ENCODE results near the gene GALP.

Gene GALP

DNA sequence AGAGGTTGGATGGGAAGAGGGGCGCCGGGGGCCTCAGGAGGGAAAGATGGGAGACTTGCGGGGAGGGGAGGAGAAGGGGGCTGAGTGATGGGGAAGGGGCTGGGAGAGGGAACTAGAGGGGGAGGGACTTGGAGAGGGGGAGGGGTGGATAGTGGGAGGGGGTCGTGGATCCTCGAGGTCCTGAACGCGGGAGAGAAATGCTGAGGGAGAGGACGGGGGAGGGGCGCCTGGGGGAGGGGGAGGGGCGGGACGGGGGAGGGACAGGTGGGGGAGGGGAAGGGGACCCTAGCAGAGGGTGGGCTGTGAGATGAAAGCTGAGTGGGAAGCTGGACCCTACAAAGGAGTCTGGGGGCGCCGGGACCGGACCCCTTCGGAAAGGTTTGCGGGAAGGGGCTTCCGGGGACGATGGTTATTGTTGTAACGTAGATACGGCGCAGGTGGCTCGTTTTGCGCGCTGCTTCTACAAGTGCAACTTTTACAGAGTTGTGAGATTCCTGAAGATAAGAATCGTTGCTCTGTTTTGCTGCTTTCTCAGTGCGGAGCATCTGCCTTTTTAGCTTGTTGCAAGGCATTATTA, 34.3 kb upstream of the GALP start:
- Histone ChIP-seq H3K18ac (ENCODE audit: low read length) (peak overlapping the region; percentile 73), H3K27ac (replicated peaks; ENCODE audit: low read length) (peak overlapping the region; percentile 26), H3K36me3 (replicated peaks in 1 of 2; ENCODE audit: control insufficient read depth in 2 of 2, insufficient read depth in 2 of 2, low read length in 2 of 2) (peaks cover 4 to 17% of the 10 kb centered on the region in 2 donors), H3K23ac (ENCODE audit: low read depth, low read length, poor library complexity) (no peak overlapping the region), H2AK5ac (ENCODE audit: low read depth, low read length) (no peak overlapping the region), H3K4me3 (ENCODE audit: low read length in 2 of 2) (peak overlapping the region; percentile 50 to 85), H2BK5ac (ENCODE audit: low read length) (no peak overlapping the region), H4K91ac (ENCODE audit: low read depth, low read length, poor library complexity) (no peak overlapping the region), H2BK120ac (ENCODE audit: low read depth, low read length) (no peak overlapping the region), H2BK12ac (ENCODE audit: low read length) (no peak overlapping the region), H3K27me3 (ENCODE audit: control insufficient read depth in 3 of 3, insufficient read depth in 3 of 3, low read depth in 1 of 3, low read length in 3 of 3) (no peaks in the 10 kb centered on the region), H3K79me1 (ENCODE audit: low read depth, low read length) (peaks cover 2% of the 10 kb centered on the region), H3K4me1 (ENCODE audit: control insufficient read depth in 2 of 2, insufficient read depth in 1 of 2, low read depth in 1 of 2, low read length in 2 of 2) (peaks cover 10 to 18% of the 10 kb centered on the region in 2 donors), H2AFZ (ENCODE audit: low read length) (peak overlapping the region; percentile 66), H3K9me3 (replicated peaks in 1 of 2; ENCODE audit: control insufficient read depth in 2 of 2, insufficient read depth in 1 of 2, low read depth in 1 of 2, low read length in 2 of 2) (no peaks in the 10 kb centered on the region), H4K8ac (ENCODE audit: low read depth, low read length) (no peak overlapping the region), H2BK15ac (ENCODE audit: low read length) (no peak overlapping the region), H3K4ac (ENCODE audit: low read length) (no peak overlapping the region), H3K9ac (ENCODE audit: low read depth, low read length, poor library complexity) (peak overlapping the region; percentile 26), H3K4me2 (ENCODE audit: insufficient read depth, low read length, poor library complexity, severe bottlenecking) (peak overlapping the region; percentile 63), H3K14ac (ENCODE audit: low read length) (no peak overlapping the region)
- no peak for DNase-seq (ENCODE audit: low spot score)
- WGBS, 2 donors (ENCODE audit: extremely low coverage in 2 of 2, insufficient read length in 2 of 2, insufficient replicate concordance in 1 of 2), result no CpG with 5 or more reads among the region's 26 CpGs

DNA sequence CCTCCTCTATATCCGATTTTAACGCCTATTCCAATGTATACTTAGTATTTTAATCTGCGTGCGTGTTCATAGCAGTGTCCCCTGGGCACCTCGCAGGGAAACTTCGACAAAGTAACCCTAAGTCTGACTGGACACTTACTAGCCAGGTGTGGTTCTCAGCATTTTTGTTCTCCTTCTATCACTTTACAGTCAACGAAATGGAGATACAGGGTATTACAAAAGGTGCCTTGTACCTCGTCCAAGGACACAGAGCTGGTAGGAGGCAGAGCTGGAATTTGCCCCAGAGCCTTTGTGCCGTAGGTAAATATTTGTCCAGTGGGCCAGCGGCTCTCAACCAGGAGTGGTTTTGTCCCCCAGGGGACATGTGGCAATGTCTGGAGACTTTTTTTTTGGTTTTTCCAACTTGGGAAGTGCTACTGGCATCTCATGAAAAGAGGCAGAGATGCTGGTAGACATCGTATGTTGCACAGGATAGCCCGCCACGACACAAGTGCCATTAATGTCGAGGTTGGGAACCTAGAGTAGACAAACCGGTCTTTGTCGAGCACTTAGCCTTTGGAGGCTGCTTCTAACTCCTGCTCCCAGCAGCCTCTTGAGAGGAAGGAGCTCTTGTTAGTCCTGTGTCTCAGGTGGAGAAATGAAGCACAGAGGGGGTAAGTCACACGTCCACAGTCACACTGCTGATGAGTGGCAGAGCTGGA, 33.6 kb upstream of the GALP start:
- H3K79me1 ChIP-seq (ENCODE audit: low read depth, low read length), result peaks cover 5% of the 10 kb centered on the region
- H2BK15ac ChIP-seq (ENCODE audit: low read length), result no peak overlapping the region

DNA sequence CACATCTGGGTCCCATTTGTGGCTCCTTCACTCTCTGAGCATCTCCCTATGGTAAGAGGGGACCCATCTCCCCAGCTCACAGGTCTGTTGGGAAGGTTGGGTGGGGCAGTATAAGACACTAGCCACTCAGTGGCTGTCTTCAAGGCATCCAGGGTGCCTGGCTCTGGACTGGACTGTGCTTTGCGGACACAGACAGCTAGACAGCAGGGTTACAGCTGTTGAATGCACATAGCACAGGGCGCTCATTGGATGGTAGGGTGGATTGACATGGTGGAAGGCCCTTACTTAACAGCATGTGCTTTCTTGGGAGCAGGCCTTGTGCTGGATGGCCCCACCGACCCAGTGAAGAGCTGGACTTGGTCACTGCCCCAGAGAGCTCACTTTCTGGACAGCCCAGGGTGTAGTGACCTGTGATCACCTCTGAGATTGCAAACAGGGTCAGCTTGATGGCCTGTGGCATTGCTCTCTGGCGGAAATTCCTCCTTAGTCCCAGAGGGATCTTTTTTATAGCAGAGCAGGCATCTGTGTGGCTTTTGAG, 32.8 kb upstream of the GALP start:
- no peak overlapping the region for H2BK5ac ChIP-seq (ENCODE audit: low read length)
- no peak overlapping the region for H3K27ac ChIP-seq (replicated peaks; ENCODE audit: low read length)
- WGBS, 2 donors (ENCODE audit: extremely low coverage in 2 of 2, insufficient read length in 2 of 2, insufficient replicate concordance in 1 of 2), result no CpG with 5 or more reads among the region's 4 CpGs
- peaks cover 9% of the 10 kb centered on the region for H3K79me1 ChIP-seq (ENCODE audit: low read depth, low read length)
- H2BK120ac ChIP-seq (ENCODE audit: low read depth, low read length), result no peak overlapping the region
- no peak overlapping the region for H3K4me2 ChIP-seq (ENCODE audit: insufficient read depth, low read length, poor library complexity, severe bottlenecking)
- H4K8ac ChIP-seq (ENCODE audit: low read depth, low read length), result no peak overlapping the region
- no peak overlapping the region for H2BK15ac ChIP-seq (ENCODE audit: low read length)
- H3K23ac ChIP-seq (ENCODE audit: low read depth, low read length, poor library complexity), result no peak overlapping the region
- peaks cover 16 to 29% of the 10 kb centered on the region in 2 donors for H3K36me3 ChIP-seq (replicated peaks in 1 of 2; ENCODE audit: control insufficient read depth in 2 of 2, insufficient read depth in 2 of 2, low read length in 2 of 2)
- no peaks in the 10 kb centered on the region for H3K27me3 ChIP-seq (ENCODE audit: control insufficient read depth in 3 of 3, insufficient read depth in 3 of 3, low read depth in 1 of 3, low read length in 3 of 3)
- no peaks in the 10 kb centered on the region for H3K9me3 ChIP-seq (replicated peaks in 1 of 2; ENCODE audit: control insufficient read depth in 2 of 2, insufficient read depth in 1 of 2, low read depth in 1 of 2, low read length in 2 of 2)
- no peak overlapping the region for H3K4ac ChIP-seq (ENCODE audit: low read length)
- no peak for DNase-seq (ENCODE audit: low spot score)
- H2AFZ ChIP-seq (ENCODE audit: low read length), result no peak overlapping the region
- H3K9ac ChIP-seq (ENCODE audit: low read depth, low read length, poor library complexity), result peak overlapping the region; percentile 31
- H3K14ac ChIP-seq (ENCODE audit: low read length), result no peak overlapping the region
- H3K4me1 ChIP-seq (ENCODE audit: control insufficient read depth in 2 of 2, insufficient read depth in 1 of 2, low read depth in 1 of 2, low read length in 2 of 2), result peaks cover 10 to 18% of the 10 kb centered on the region in 2 donors
- H4K91ac ChIP-seq (ENCODE audit: low read depth, low read length, poor library complexity), result no peak overlapping the region
- peak overlapping the region in 1 of 2 donors; percentile 37 for H3K4me3 ChIP-seq (ENCODE audit: low read length in 2 of 2)
- H3K18ac ChIP-seq (ENCODE audit: low read length), result no peak overlapping the region
- H2AK5ac ChIP-seq (ENCODE audit: low read depth, low read length), result no peak overlapping the region
- H2BK12ac ChIP-seq (ENCODE audit: low read length), result no peak overlapping the region

More for the DNA sequence above, 33.6 kb upstream of the GALP start:
- no peak overlapping the region for H2BK5ac ChIP-seq (ENCODE audit: low read length)
- no peak overlapping the region for H3K18ac ChIP-seq (ENCODE audit: low read length)
- H3K4me2 ChIP-seq (ENCODE audit: insufficient read depth, low read length, poor library complexity, severe bottlenecking), result peak overlapping the region; percentile 63
- peaks cover 10 to 18% of the 10 kb centered on the region in 2 donors for H3K4me1 ChIP-seq (ENCODE audit: control insufficient read depth in 2 of 2, insufficient read depth in 1 of 2, low read depth in 1 of 2, low read length in 2 of 2)
- no peak overlapping the region for H3K4ac ChIP-seq (ENCODE audit: low read length)
- no peak overlapping the region for H2AFZ ChIP-seq (ENCODE audit: low read length)
- no peak overlapping the region for H2BK12ac ChIP-seq (ENCODE audit: low read length)
- no peak overlapping the region for H2BK120ac ChIP-seq (ENCODE audit: low read depth, low read length)
- no peak overlapping the region for H4K8ac ChIP-seq (ENCODE audit: low read depth, low read length)
- peaks cover 9 to 22% of the 10 kb centered on the region in 2 donors for H3K36me3 ChIP-seq (replicated peaks in 1 of 2; ENCODE audit: control insufficient read depth in 2 of 2, insufficient read depth in 2 of 2, low read length in 2 of 2)
- H3K4me3 ChIP-seq (ENCODE audit: low read length in 2 of 2), result peak overlapping the region; percentile 50 to 85
- WGBS, 2 donors (ENCODE audit: extremely low coverage in 2 of 2, insufficient read length in 2 of 2, insufficient replicate concordance in 1 of 2), result no CpG with 5 or more reads among the region's 17 CpGs
- H2AK5ac ChIP-seq (ENCODE audit: low read depth, low read length), result peak overlapping the region; percentile 9
- no peak overlapping the region for H3K14ac ChIP-seq (ENCODE audit: low read length)
- no peak for DNase-seq (ENCODE audit: low spot score)
- no peak overlapping the region for H4K91ac ChIP-seq (ENCODE audit: low read depth, low read length, poor library complexity)
- no peak overlapping the region for H3K23ac ChIP-seq (ENCODE audit: low read depth, low read length, poor library complexity)
- H3K27ac ChIP-seq (replicated peaks; ENCODE audit: low read length), result no peak overlapping the region
- no peaks in the 10 kb centered on the region for H3K9me3 ChIP-seq (replicated peaks in 1 of 2; ENCODE audit: control insufficient read depth in 2 of 2, insufficient read depth in 1 of 2, low read depth in 1 of 2, low read length in 2 of 2)
- no peaks in the 10 kb centered on the region for H3K27me3 ChIP-seq (ENCODE audit: control insufficient read depth in 3 of 3, insufficient read depth in 3 of 3, low read depth in 1 of 3, low read length in 3 of 3)
- H3K9ac ChIP-seq (ENCODE audit: low read depth, low read length, poor library complexity), result no peak overlapping the region

DNA sequence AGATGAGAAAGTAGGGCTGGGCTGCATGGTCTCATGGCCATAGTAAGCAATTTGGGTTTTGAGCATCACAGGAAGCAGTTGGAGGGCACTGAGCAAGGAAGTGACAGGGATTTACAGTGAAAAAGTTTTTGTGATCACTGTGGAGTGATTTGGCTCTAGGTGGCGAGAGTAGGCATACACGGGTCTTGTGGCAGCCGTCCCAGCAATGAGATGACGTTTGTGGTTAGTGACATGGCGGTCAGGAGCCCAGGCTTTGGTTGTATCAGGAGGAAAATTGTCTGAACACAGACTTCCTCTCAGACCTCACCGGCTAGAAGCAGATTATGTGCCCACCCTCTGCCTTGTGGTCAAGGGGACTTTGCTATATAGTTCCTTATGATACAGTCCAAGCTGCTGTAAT, 31.4 kb upstream of the GALP start:
- peaks cover 11% of the 10 kb centered on the region for H3K79me1 ChIP-seq (ENCODE audit: low read depth, low read length)
- H3K4me3 ChIP-seq (ENCODE audit: low read length in 2 of 2), result no peak overlapping the region
- H2BK5ac ChIP-seq (ENCODE audit: low read length), result no peak overlapping the region
- peaks cover 10 to 18% of the 10 kb centered on the region in 2 donors for H3K4me1 ChIP-seq (ENCODE audit: control insufficient read depth in 2 of 2, insufficient read depth in 1 of 2, low read depth in 1 of 2, low read length in 2 of 2)
- H3K9ac ChIP-seq (ENCODE audit: low read depth, low read length, poor library complexity), result no peak overlapping the region
- peaks cover 16 to 39% of the 10 kb centered on the region in 2 donors for H3K36me3 ChIP-seq (replicated peaks in 1 of 2; ENCODE audit: control insufficient read depth in 2 of 2, insufficient read depth in 2 of 2, low read length in 2 of 2)
- H3K18ac ChIP-seq (ENCODE audit: low read length), result no peak overlapping the region
- no peak for DNase-seq (ENCODE audit: low spot score)
- WGBS, 2 donors (ENCODE audit: extremely low coverage in 2 of 2, insufficient read length in 2 of 2, insufficient replicate concordance in 1 of 2), result no CpG with 5 or more reads among the region's 6 CpGs
- no peaks in the 10 kb centered on the region for H3K9me3 ChIP-seq (replicated peaks in 1 of 2; ENCODE audit: control insufficient read depth in 2 of 2, insufficient read depth in 1 of 2, low read depth in 1 of 2, low read length in 2 of 2)
- H2AFZ ChIP-seq (ENCODE audit: low read length), result no peak overlapping the region
- no peak overlapping the region for H2BK120ac ChIP-seq (ENCODE audit: low read depth, low read length)
- no peak overlapping the region for H2AK5ac ChIP-seq (ENCODE audit: low read depth, low read length)
- H3K27me3 ChIP-seq (ENCODE audit: control insufficient read depth in 3 of 3, insufficient read depth in 3 of 3, low read depth in 1 of 3, low read length in 3 of 3), result no peaks in the 10 kb centered on the region
- H3K14ac ChIP-seq (ENCODE audit: low read length), result no peak overlapping the region
- H2BK15ac ChIP-seq (ENCODE audit: low read length), result no peak overlapping the region
- no peak overlapping the region for H3K4ac ChIP-seq (ENCODE audit: low read length)
- no peak overlapping the region for H3K27ac ChIP-seq (replicated peaks; ENCODE audit: low read length)
- no peak overlapping the region for H2BK12ac ChIP-seq (ENCODE audit: low read length)
- no peak overlapping the region for H4K91ac ChIP-seq (ENCODE audit: low read depth, low read length, poor library complexity)
- H3K23ac ChIP-seq (ENCODE audit: low read depth, low read length, poor library complexity), result no peak overlapping the region
- H4K8ac ChIP-seq (ENCODE audit: low read depth, low read length), result no peak overlapping the region
- no peak overlapping the region for H3K4me2 ChIP-seq (ENCODE audit: insufficient read depth, low read length, poor library complexity, severe bottlenecking)
